ENCODE data around the gene DNAH11.

GRCh38 chr7:21784989-21785388 is 242.2 kb downstream of the DNAH11 start:
- TF ChIP-seq CTCF (IDR thresholded peaks at IDR 0.05 in 4 of 5, conservative IDR thresholded peaks at IDR 0.05 in 1 of 5) (no peak), POLR2A (IDR thresholded peaks at IDR 0.05) (no peak)
